ENCODE results near the gene CCNO. TPM values are rescaled to one million over a fixed set of nuclear protein-coding genes. Genes with fewer than 3 reads are reported as not detected.

The CCNO gene
- total RNA-seq, 1 donor from 2014 or later, result not detected

DNA sequence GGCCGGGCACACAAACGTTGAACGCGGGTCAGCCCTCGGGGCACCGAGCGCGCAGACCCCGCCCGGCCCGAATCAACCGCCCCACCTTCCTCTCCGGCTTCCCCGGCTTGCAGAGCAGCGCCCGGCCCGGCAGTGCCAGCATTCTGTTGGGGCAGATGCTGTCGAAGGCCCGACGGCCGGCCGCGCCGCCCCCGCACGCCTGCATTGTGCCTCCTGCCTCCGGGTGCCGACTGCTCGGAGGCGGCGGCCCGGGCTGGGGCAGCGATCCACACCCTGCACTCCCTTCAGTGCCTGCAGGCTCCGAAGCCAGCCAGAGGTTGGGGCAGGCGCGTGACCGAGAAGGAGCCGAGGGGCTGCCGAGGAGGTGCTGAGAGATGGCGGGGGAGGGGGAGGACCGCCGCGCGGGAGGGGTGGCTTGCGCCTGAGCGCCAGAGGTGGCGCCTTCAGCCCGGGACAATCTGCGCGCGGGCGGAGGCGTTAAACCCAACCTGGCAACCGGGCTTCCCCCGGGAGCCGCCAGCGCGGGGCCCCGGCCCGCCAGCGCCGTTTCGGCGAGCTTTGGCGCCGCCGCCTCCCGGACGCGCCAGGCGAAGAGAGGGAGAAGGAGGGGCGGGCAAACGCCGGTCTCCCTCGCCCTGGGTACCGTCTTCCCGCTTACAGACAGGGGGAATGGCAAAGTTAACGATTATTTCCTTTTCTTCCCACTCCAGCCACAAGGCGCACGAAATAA is 6.3 kb downstream of the CCNO start, which contains the start of gene MCIDAS:
MCIDAS (minus strand) TSS at position 382 of the 730 bp plus-strand sequence; CDS start at position 205, 177 bp downstream.
- Mint-ChIP-seq H3K27ac (ENCODE audit: unreplicated experiment) (no peak within 1 kb of the TSS), H3K9me3 (ENCODE audit: unreplicated experiment) (no peaks in the 10 kb centered on the region), H3K4me1 (ENCODE audit: unreplicated experiment) (peaks cover 34% of the 10 kb centered on the region), H3K4me3 (ENCODE audit: unreplicated experiment) (peak within 1 kb of the TSS; percentile 62), H3K36me3 (ENCODE audit: unreplicated experiment) (no peaks in the 10 kb centered on the region), H3K27me3 (ENCODE audit: unreplicated experiment) (peaks cover 89% of the 10 kb centered on the region)
- no peak for DNase-seq (ENCODE audit: extremely low spot score, unreplicated experiment)
- peak; percentile 36 for TF ChIP-seq CTCF (IDR thresholded peaks at IDR 0.05)

DNA sequence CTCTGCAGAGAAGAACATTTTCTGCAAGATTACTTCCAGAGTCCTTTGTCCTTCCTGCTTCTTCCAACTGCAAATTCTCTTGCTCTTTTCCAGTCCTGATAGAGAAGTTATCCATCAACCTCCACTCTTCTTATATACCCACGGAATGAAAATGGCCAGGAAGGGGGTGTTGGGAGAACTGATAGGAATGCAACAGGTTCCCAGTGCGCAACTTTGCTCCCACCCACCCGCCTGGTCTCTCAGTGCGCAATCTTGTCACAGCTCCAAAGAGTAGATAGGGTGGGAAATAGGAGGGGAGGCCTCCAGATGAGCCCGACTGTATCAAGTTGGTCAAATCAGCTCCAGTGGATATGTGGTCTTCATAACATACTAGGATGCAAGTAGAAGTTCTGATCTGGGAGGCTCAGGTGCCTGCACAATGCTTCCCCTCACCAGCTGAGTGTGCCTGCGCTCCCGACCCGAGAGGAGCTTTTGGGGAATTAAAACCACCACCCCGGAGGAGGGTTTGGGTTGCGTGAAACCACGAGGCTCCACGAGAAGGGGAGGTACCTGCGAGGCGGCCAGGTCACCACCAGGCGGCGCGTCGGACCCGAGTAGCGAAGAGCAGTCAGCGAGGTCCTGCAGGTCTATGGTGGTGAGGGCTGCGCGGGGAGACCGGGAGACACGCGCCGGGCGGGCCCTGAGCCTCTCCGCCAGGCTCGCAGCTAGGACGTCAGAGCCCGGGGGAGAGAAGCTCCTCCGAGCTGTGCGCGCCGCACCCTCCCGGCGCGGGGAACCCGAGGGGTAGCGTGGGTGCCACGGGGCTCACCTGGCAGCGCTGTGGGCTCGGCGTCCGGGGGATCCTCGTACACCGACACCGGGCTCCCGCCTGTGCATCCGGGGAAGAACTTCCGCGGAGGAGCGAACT is 7.1 kb downstream of the CCNO start:
- Mint-ChIP-seq H3K27ac (ENCODE audit: unreplicated experiment) (no peak overlapping the region), H3K36me3 (ENCODE audit: unreplicated experiment) (no peaks in the 10 kb centered on the region), H3K9me3 (ENCODE audit: unreplicated experiment) (no peaks in the 10 kb centered on the region), H3K4me3 (ENCODE audit: unreplicated experiment) (peak overlapping the region; percentile 32), H3K27me3 (ENCODE audit: unreplicated experiment) (peaks cover 84% of the 10 kb centered on the region), H3K4me1 (ENCODE audit: unreplicated experiment) (peaks cover 26% of the 10 kb centered on the region)
- peak; percentile 56 for TF ChIP-seq CTCF (IDR thresholded peaks at IDR 0.05)
- DNase-seq (ENCODE audit: extremely low spot score, unreplicated experiment), result no peak

DNA sequence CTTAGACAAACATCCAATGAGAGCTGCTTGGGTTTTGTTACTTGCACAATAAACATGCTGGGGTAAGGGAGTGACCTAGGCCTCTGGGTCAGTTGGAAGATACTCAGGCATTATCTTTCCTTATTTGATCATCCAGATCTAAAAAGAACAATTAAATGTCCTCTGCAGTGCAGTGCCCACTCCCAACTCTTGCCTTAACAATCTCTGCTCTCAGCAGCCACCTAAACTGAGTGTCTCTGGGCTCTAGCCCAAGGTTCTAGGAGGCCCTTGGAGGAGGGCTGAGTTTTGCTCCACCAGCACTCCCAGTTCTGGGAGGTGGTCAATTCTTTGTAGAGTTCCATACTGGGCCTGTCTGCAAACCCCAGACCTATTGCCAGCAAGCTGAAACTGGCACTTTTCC is 8.1 kb downstream of the CCNO start:
- no peak overlapping the region for H3K27ac Mint-ChIP-seq (ENCODE audit: unreplicated experiment)
- peaks cover 32% of the 10 kb centered on the region for H3K4me1 Mint-ChIP-seq (ENCODE audit: unreplicated experiment)
- H3K9me3 Mint-ChIP-seq (ENCODE audit: unreplicated experiment), result no peaks in the 10 kb centered on the region
- H3K27me3 Mint-ChIP-seq (ENCODE audit: unreplicated experiment), result peaks cover 84% of the 10 kb centered on the region
- no peak overlapping the region for H3K4me3 Mint-ChIP-seq (ENCODE audit: unreplicated experiment)
- no peak for TF ChIP-seq CTCF (IDR thresholded peaks at IDR 0.05)
- DNase-seq (ENCODE audit: extremely low spot score, unreplicated experiment), result no peak
- H3K36me3 Mint-ChIP-seq (ENCODE audit: unreplicated experiment), result no peaks in the 10 kb centered on the region

DNA sequence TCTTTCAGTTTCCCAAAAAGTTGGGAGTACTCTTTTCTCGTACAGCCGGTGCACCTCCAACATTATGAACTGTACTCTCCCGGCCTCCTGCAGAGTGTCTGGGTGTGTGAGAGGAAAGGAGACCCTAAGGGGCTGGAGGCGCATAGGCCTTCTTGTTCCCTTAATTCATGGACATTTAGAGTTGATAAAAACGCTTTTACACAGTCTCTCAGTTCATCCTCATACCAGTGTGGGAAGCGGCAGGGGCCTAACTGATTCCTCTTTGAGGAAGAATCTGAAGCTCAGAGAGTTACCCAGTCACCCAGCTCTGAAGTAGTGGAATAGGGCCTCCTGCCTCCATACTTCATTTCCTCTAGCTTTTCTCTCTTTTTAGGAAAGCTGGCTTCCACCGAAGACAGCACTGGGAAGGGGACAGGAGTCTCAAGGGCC is 9.6 kb downstream of the CCNO start:
- no peak overlapping the region for H3K27ac Mint-ChIP-seq (ENCODE audit: unreplicated experiment)
- peaks cover 33% of the 10 kb centered on the region for H3K4me1 Mint-ChIP-seq (ENCODE audit: unreplicated experiment)
- peak overlapping the region; percentile 47 for H3K4me3 Mint-ChIP-seq (ENCODE audit: unreplicated experiment)
- H3K36me3 Mint-ChIP-seq (ENCODE audit: unreplicated experiment), result no peaks in the 10 kb centered on the region
- peaks cover 84% of the 10 kb centered on the region for H3K27me3 Mint-ChIP-seq (ENCODE audit: unreplicated experiment)
- no peak for TF ChIP-seq CTCF (IDR thresholded peaks at IDR 0.05)
- H3K9me3 Mint-ChIP-seq (ENCODE audit: unreplicated experiment), result no peaks in the 10 kb centered on the region
- DNase-seq (ENCODE audit: extremely low spot score, unreplicated experiment), result no peak
